Renal pelvis (tissue), 4 donors: ENCODE measurements around the gene COPZ2. TPM values are rescaled to one million over a fixed set of nuclear protein-coding genes. Genes with fewer than 3 reads are reported as not detected.
"Not testable (repeated sequence)": the region's sequence is repeated elsewhere in the genome, so short reads cannot be mapped to it uniquely, and the experiment has no call there.

Experiments used
- DNase-seq: peaks from one replicate; pipeline ENCODE4 v3.0.0-alpha.2; 2013
- polyA plus RNA-seq, 3 donors: library from polyadenylated mRNA; unstranded; fragments of 120-200 nt; gene quantifications; one replicate each; pipeline ENCODE4 v1.2.1, GENCODE V29; 2013; ENCODE audit not compliant: insufficient read length in 3 of 3

The COPZ2 gene
- polyA plus RNA-seq, 3 donors: 17.3 to 19.3 (median 18.0) TPM

- DNase-seq: no peak
Observed at GRCh38 chr17:47989159-47989558, 48.4 kb downstream of the COPZ2 start.

GRCh38 chr17:47988445-47988844 is 49.2 kb downstream of the COPZ2 start:
- DNase-seq: not testable (repeated sequence)

- DNase-seq: peak; percentile 65
Observed at GRCh38 chr17:47987240-47987835, 50.3 kb downstream of the COPZ2 start.

- no peak for DNase-seq
Observed at GRCh38 chr17:47986520-47986919, 51.1 kb downstream of the COPZ2 start.

- DNase-seq: no peak
Observed at GRCh38 chr17:47983492-47984223, 53.9 kb downstream of the COPZ2 start.

GRCh38 chr17:47982645-47983390 is 54.8 kb downstream of the COPZ2 start:
- DNase-seq: no peak

GRCh38 chr17:47982091-47982617 is 55.4 kb downstream of the COPZ2 start:
- no peak for DNase-seq

- no peak for DNase-seq
Observed at GRCh38 chr17:47981462-47981861, 56.1 kb downstream of the COPZ2 start.

- DNase-seq: no peak
Observed at GRCh38 chr17:47980541-47980940, 57.1 kb downstream of the COPZ2 start.

- DNase-seq: peak; percentile 51
Observed at GRCh38 chr17:47978324-47978723, 59.3 kb downstream of the COPZ2 start.

Other genes with a start within 250 kb of the COPZ2 start
- 10 to 100 TPM; 14.5 to 18.5 (median 17.9) TPM for gene OSBPL7, start 216.0 kb downstream of the COPZ2 start, polyA plus RNA-seq
- gene MRPL10, start 206.3 kb downstream of the COPZ2 start, polyA plus RNA-seq: 10 to 100 TPM; 55.4 to 61.7 (median 58.5) TPM
- 1 to 10 TPM; 2.3 to 4.1 (median 3.6) TPM for gene LRRC46, start 206.1 kb downstream of the COPZ2 start, polyA plus RNA-seq
- gene SCRN2, start 196.5 kb downstream of the COPZ2 start, polyA plus RNA-seq: 10 to 100 TPM; 56.2 to 92.0 (median 76.7) TPM
- 1 to 10 TPM; 3.1 to 3.8 (median 3.5) TPM for gene SP6, start 186.6 kb downstream of the COPZ2 start, polyA plus RNA-seq
- 10 to 100 TPM; 23.0 to 27.2 (median 23.4) TPM for gene SP2, start 141.6 kb downstream of the COPZ2 start, polyA plus RNA-seq
- 10 to 100 TPM; 18.1 to 27.0 (median 25.4) TPM for gene PNPO, start 96.2 kb downstream of the COPZ2 start, polyA plus RNA-seq
- gene PRR15L, start 79.9 kb downstream of the COPZ2 start, polyA plus RNA-seq: 10 to 100 TPM; 20.4 to 22.7 (median 21.6) TPM
- gene CDK5RAP3, start 66.7 kb downstream of the COPZ2 start, polyA plus RNA-seq: 100 to 1,000 TPM; 152 to 194 (median 178) TPM
- gene NFE2L1, start 10.6 kb upstream of the COPZ2 start, polyA plus RNA-seq: 100 to 1,000 TPM; 224 to 246 (median 240) TPM
- 100 to 1,000 TPM; 156 to 200 (median 184) TPM for gene CBX1, start 63.7 kb upstream of the COPZ2 start, polyA plus RNA-seq
- gene SNX11, start 70.0 kb upstream of the COPZ2 start, polyA plus RNA-seq: 10 to 100 TPM; 16.2 to 19.6 (median 19.0) TPM